ENCODE data around the gene JCAD.

Gene JCAD

DNA sequence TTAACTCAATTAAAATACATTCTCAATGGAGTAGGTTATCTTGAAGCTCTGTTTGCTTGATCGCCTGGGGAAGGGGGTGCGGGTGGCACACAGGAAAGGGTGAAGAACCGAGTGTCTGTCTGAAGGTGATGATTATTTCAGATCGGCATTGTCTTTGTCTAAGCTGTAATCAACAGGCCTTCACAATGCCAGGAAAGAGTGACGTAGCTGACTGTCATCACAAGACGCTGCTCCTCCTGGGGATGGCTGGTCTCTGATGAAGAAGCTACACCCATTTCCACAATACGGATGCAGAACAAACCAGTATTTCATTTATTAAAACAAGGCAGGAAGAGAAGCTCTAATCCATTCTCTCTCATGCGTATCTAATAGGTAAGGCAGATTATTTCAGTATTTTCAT, 19.4 kb downstream of the JCAD start:
- Histone ChIP-seq H3K9me2 (replicated peaks; ENCODE audit: low read depth, low read length) (no peaks in the 10 kb centered on the region), H3K79me2 (ENCODE audit: insufficient read depth, low read length) (0 out of 2 replicates have a peak, but pooled peaks cover 4% of the 10 kb centered on the region), H3K9me3 (ENCODE audit: insufficient read depth, low read depth, low read length) (no peaks in the 10 kb centered on the region), H3K36me3 (ENCODE audit: insufficient read depth, low read length) (no peaks in the 10 kb centered on the region), H3K4me2 (ENCODE audit: low read depth, low read length, poor library complexity, severe bottlenecking) (no peak overlapping the region), H3K4me3 (ENCODE audit: low read length, poor library complexity, severe bottlenecking) (no peak overlapping the region), H3F3A (ENCODE audit: low read depth) (peaks cover 13% of the 10 kb centered on the region), H3K27me3 (ENCODE audit: insufficient read depth, low read length, poor library complexity, severe bottlenecking) (no peaks in the 10 kb centered on the region), H3K4me1 (ENCODE audit: insufficient read depth, low read length, poor library complexity, severe bottlenecking) (peaks cover 87% of the 10 kb centered on the region), H4K20me1 (ENCODE audit: insufficient read depth, low read length, poor library complexity, severe bottlenecking) (no peaks in the 10 kb centered on the region), H2AFZ (ENCODE audit: low read length) (no peak overlapping the region), H3K9ac (ENCODE audit: low read depth, low read length, poor library complexity, severe bottlenecking) (no peak overlapping the region)
- TF ChIP-seq EZH2phosphoT487 (IDR thresholded peaks at IDR 0.05; ENCODE audit: borderline replicate concordance), result no peak
- no peak for TF ChIP-seq CTCF (conservative IDR thresholded peaks at IDR 0.05; ENCODE audit: low read length)

DNA sequence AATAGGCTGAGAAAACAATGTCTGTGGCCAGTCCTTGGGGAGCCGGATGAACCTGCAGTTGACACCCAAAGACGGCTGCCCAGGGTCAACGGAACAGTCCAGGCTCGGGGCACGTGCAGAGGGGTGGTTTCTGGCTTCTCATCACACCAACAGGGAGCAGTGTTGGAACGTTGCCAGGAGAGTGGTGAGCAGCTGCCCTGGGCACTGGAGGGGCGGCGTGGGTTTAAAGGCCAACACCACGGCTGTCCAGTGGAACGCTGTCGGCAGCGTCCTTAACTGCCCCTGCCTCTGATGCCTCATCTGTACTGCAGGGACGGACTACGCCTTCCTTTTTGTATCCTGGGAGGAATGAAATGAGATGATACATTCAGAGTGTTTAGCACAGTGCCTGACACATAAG, 19.8 kb downstream of the JCAD start:
- H3K4me2 ChIP-seq (ENCODE audit: low read depth, low read length, poor library complexity, severe bottlenecking), result peak overlapping the region; percentile 47
- no peak overlapping the region for H3K4me3 ChIP-seq (ENCODE audit: low read length, poor library complexity, severe bottlenecking)
- H3K9me2 ChIP-seq (replicated peaks; ENCODE audit: low read depth, low read length), result no peaks in the 10 kb centered on the region
- H3K4me1 ChIP-seq (ENCODE audit: insufficient read depth, low read length, poor library complexity, severe bottlenecking), result peaks cover 88% of the 10 kb centered on the region
- H3K9me3 ChIP-seq (ENCODE audit: insufficient read depth, low read depth, low read length), result no peaks in the 10 kb centered on the region
- no peaks in the 10 kb centered on the region for H3K27me3 ChIP-seq (ENCODE audit: insufficient read depth, low read length, poor library complexity, severe bottlenecking)
- H2AFZ ChIP-seq (ENCODE audit: low read length), result no peak overlapping the region
- H4K20me1 ChIP-seq (ENCODE audit: insufficient read depth, low read length, poor library complexity, severe bottlenecking), result no peaks in the 10 kb centered on the region
- H3F3A ChIP-seq (ENCODE audit: low read depth), result peaks cover 13% of the 10 kb centered on the region
- TF ChIP-seq CTCF (conservative IDR thresholded peaks at IDR 0.05; ENCODE audit: low read length) (no peak), EZH2phosphoT487 (IDR thresholded peaks at IDR 0.05; ENCODE audit: borderline replicate concordance) (no peak)
- no peaks in the 10 kb centered on the region for H3K79me2 ChIP-seq (ENCODE audit: insufficient read depth, low read length)
- no peaks in the 10 kb centered on the region for H3K36me3 ChIP-seq (ENCODE audit: insufficient read depth, low read length)
- no peak overlapping the region for H3K9ac ChIP-seq (ENCODE audit: low read depth, low read length, poor library complexity, severe bottlenecking)

DNA sequence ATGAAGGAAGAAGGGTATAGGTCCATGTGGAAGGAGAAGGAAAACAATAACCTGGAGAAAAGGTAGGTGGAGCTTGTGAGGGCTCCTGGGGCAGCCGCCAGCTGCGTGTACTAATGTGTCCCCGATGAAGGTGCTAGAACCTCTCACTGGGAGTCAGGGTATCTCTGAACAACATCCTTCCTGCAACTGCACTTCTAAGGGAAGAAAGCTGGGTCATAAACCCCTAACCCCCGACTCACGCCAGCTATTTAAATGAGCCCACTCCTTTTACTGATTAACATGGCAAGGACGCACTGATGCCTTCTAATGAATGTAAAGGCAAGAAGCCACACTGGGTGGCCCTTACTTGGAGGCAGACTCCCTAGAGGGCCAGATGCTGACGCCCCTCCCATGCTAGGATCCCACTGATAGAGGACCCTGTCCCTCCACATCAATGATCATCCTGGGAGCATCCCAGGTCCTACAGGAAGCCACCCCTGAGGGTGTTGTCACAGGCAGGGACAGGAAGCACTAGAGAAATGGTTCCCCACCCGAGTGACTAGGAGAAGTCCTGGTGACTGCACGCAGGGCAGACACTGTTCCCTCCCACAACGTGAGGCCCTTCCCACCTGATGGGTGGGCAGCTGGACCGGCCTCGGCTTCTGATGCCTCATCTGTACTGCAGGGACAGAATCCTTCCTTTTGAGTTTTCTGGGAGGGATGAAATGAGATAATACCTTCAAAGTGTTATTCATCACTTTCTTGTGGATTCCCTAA, 20.4 kb downstream of the JCAD start:
- TF ChIP-seq EZH2phosphoT487 (IDR thresholded peaks at IDR 0.05; ENCODE audit: borderline replicate concordance), result no peak
- no peak for TF ChIP-seq CTCF (conservative IDR thresholded peaks at IDR 0.05; ENCODE audit: low read length)
- Histone ChIP-seq H3K36me3 (ENCODE audit: insufficient read depth, low read length) (no peaks in the 10 kb centered on the region), H3K9me3 (ENCODE audit: insufficient read depth, low read depth, low read length) (no peaks in the 10 kb centered on the region), H3K4me2 (ENCODE audit: low read depth, low read length, poor library complexity, severe bottlenecking) (peak overlapping the region; percentile 47), H3K4me1 (ENCODE audit: insufficient read depth, low read length, poor library complexity, severe bottlenecking) (peaks cover 87% of the 10 kb centered on the region), H3K79me2 (ENCODE audit: insufficient read depth, low read length) (no peaks in the 10 kb centered on the region), H3K9me2 (replicated peaks; ENCODE audit: low read depth, low read length) (no peaks in the 10 kb centered on the region), H3F3A (ENCODE audit: low read depth) (peaks cover 13% of the 10 kb centered on the region), H3K4me3 (ENCODE audit: low read length, poor library complexity, severe bottlenecking) (peak overlapping the region; percentile 16), H4K20me1 (ENCODE audit: insufficient read depth, low read length, poor library complexity, severe bottlenecking) (no peaks in the 10 kb centered on the region), H2AFZ (ENCODE audit: low read length) (no peak overlapping the region), H3K9ac (ENCODE audit: low read depth, low read length, poor library complexity, severe bottlenecking) (peak overlapping the region; percentile 5), H3K27me3 (ENCODE audit: insufficient read depth, low read length, poor library complexity, severe bottlenecking) (no peaks in the 10 kb centered on the region)
